Superior temporal gyrus (tissue), 1 donor: ENCODE results near the gene RBFA.

Experiments
- DNase-seq: peaks from one replicate; pipeline ENCODE4 v3.0.0-alpha.2; 2016; ENCODE audit errors: extremely low spot score

RBFA gene

GRCh38 chr18:80074697-80075096, 40.5 kb downstream of the RBFA start:
- DNase-seq: no peak

- no peak for DNase-seq
Observed at GRCh38 chr18:80075940-80076339, 41.7 kb downstream of the RBFA start.

- no peak for DNase-seq
Observed at GRCh38 chr18:80076379-80076778, 42.1 kb downstream of the RBFA start.

GRCh38 chr18:80077873-80078272, 43.6 kb downstream of the RBFA start:
- DNase-seq: no peak
